Heart right ventricle (tissue), 16 donors: ENCODE measurements around the gene RALGAPA2. TPM values are rescaled to one million over a fixed set of nuclear protein-coding genes. Genes with fewer than 3 reads are reported as not detected.

Experiments used
- ATAC-seq, 8 donors: fragments of 200-7000 bp; cut with Tn5 transposase; one replicate each; pipeline ENCODE4 v1.9.1; 2020; ENCODE audit warnings: mild to moderate bottlenecking in 8 of 8, moderate library complexity in 8 of 8, moderate number of reproducible peaks in 1 of 8
- DNase-seq, 2 donors: peaks; one replicate each; pipeline ENCODE4 v3.0.0-alpha.2; 2020
- H3K27ac ChIP-seq, 10 donors: fragments of 200-600 bp; sonication (generic) in 2 of 10; one replicate each; pipeline versions ENCODE4 v1.5.0 to v1.8.0; 2020 to 2022; ENCODE audit warnings: mild to moderate bottlenecking in 3 of 10
- H3K27me3 ChIP-seq, 7 donors: fragments of 200-600 bp; one replicate each; pipeline ENCODE4 v1.8.0; 2021 to 2022; ENCODE audit warnings: mild to moderate bottlenecking in 2 of 7
- H3K36me3 ChIP-seq, 9 donors: fragments of 200-600 bp; sonication (generic) in 1 of 9; one replicate each; pipeline versions ENCODE4 v1.5.0 to v1.8.0; 2020 to 2022; ENCODE audit warnings: mild to moderate bottlenecking in 2 of 9
- H3K4me1 ChIP-seq, 9 donors: fragments of 200-600 bp; sonication (generic) in 1 of 9; one replicate each; pipeline versions ENCODE4 v1.5.0 to v1.8.0; 2020 to 2022; ENCODE audit warnings: mild to moderate bottlenecking in 4 of 9
- H3K4me3 ChIP-seq, 10 donors: fragments of 200-600 bp; sonication (generic) in 2 of 10; one replicate each; pipeline versions ENCODE4 v1.5.0 to v1.8.0; 2020 to 2022; ENCODE audit warnings: mild to moderate bottlenecking in 7 of 10, moderate library complexity in 2 of 10
- H3K9me3 ChIP-seq, 11 donors: fragments of 200-600 bp in 10 of 11; sonication (generic) in 2 of 11; one replicate each; pipeline versions ENCODE4 v1.5.0 to v1.8.0; 2013 to 2022; ENCODE audit warnings: mild to moderate bottlenecking in 2 of 11, control low read depth in 1 of 11, moderate library complexity in 1 of 11
- WGBS, 2 donors: extraction: QIAGEN DNeasy Blood & Tissue Kit; methylation state at CpG; one replicate each; pipeline ENCODE4 v1.1.7; 2013; ENCODE audit warnings: inconsistent platforms in 1 of 2; 5-methylcytosine and 5-hydroxymethylcytosine counted together
- intact Hi-C, 10 donors: fragments of 100-400 bp; cut with DNase I; formaldehyde crosslinking; loops; one replicate each; pipeline versions ENCODE4 v1.11.1 to v1.14.2; 2022
- polyA plus RNA-seq, 2 donors: library from polyadenylated mRNA; stranded (reverse); fragments of 200-250 nt; gene quantifications; one replicate each; pipeline ENCODE4 v1.2.3, GENCODE V29; 2013
- total RNA-seq, 10 donors: library from RNA; stranded (reverse); fragmentation: NEBNext Ultra II Directional in 3 of 10; extraction: Animal tissue kit (Norgen Biotek cat#: 25700) in 3 of 10; gene quantifications; one replicate each; pipeline versions ENCODE4 v1.2.1 to v1.2.4, GENCODE V29; 2021 to 2023
- TF ChIP-seq, protein P1 (sequence below), 9 donors: fragments of 200-600 bp; sonication (generic) in 2 of 9; IDR thresholded peaks; one replicate each; pipeline versions ENCODE4 v1.5.0 to v1.8.0; 2021 to 2022; ENCODE audit warnings: antibody characterized with exemption in 9 of 9, mild to moderate bottlenecking in 5 of 9, moderate library complexity in 1 of 9
- donor health status: Arrhythmogenic right ventricular cardiomyopathy.
- donor health status: ischemic (EF 13 %, LVEDD 7.1; RV severe dilation, severe dysfunction).
- donor health status: healthy with polysubstance abuse.
- donor health status: DM: no; HTN: yes; CAD: no.
- donor health status: DM: no; HTN: no; CAD: no.
- donor health status: ischemic (EF 25% LVEDD 6.9; RV normal size, moderate dysfunction).
- donor health status: ischemic (EF 25% LVEDD 5.7; RV mildly dilated, moderate dysfunction).
- donor health status: healthy.
- donor health status: DM: yes; HTN: yes; CAD: no.
- donor health status: Ischemic cardiomyopathy.
- donor health status: ischemic (EF 35%, LVEDD 5.7; RV mildly dilated, moderate dysfunction).
- donor health status: nonischemic (EF 11% LVEDD 7.7; RV severe dilation, severe dysfunction).
- donor health status: DM: yes; HTN: yes; CAD: no.
- donor health status: PGD.
- donor health status: ischemic (EF 29% LVEDD 5.4; RV normal size, mild dysfunction).
- donor health status: nonischemic (EF 23%, LVEDD 6.1; RV moderate dilation, normal function).

The RALGAPA2 gene
- total and polyA plus RNA-seq, 12 donors = 4.1 to 26.8 (median 18.2) TPM

DNA sequence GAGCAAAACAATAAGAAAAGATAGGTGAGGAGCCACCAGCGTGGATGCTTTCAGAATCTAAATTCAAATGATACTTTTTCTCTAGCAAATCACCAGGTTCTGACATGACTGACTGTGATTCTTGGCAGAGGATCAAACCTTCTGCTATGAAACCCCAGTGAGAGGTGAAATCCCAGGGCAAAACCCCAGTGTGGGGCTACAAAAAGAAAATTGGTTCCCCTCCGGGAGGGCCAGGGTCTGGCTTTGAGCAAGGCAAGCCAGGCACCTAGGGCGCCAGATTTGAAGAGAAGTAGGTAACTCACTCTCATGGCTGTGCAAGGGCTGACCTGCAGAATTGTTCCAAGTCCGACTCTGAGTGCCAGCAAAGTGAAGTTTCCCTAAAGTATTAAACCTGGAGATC is 20.2 kb upstream of the RALGAPA2 start:
- Histone ChIP-seq H3K4me1 (peaks cover 0 to 49% (median 22%) of the 10 kb centered on the region in 9 donors), H3K27me3 (no peaks in the 10 kb centered on the region), H3K4me3 (no peak overlapping the region), H3K27ac (peak overlapping the region in 9 of 10 donors; percentile 53 to 92 (median 80)), H3K36me3 (no peaks in the 10 kb centered on the region), H3K9me3 (no peaks in the 10 kb centered on the region)
- intact Hi-C loops = no loop called here
- ATAC-seq (peak in 1 of 8 donors; percentile 26), DNase-seq (no peak)
- TF ChIP-seq, protein P1, sequence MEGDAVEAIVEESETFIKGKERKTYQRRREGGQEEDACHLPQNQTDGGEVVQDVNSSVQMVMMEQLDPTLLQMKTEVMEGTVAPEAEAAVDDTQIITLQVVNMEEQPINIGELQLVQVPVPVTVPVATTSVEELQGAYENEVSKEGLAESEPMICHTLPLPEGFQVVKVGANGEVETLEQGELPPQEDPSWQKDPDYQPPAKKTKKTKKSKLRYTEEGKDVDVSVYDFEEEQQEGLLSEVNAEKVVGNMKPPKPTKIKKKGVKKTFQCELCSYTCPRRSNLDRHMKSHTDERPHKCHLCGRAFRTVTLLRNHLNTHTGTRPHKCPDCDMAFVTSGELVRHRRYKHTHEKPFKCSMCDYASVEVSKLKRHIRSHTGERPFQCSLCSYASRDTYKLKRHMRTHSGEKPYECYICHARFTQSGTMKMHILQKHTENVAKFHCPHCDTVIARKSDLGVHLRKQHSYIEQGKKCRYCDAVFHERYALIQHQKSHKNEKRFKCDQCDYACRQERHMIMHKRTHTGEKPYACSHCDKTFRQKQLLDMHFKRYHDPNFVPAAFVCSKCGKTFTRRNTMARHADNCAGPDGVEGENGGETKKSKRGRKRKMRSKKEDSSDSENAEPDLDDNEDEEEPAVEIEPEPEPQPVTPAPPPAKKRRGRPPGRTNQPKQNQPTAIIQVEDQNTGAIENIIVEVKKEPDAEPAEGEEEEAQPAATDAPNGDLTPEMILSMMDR (IDR thresholded peaks at IDR 0.05) = no peak
- 78% methylated on average over 4 of the region's 4 CpGs for WGBS, 2 donors

DNA sequence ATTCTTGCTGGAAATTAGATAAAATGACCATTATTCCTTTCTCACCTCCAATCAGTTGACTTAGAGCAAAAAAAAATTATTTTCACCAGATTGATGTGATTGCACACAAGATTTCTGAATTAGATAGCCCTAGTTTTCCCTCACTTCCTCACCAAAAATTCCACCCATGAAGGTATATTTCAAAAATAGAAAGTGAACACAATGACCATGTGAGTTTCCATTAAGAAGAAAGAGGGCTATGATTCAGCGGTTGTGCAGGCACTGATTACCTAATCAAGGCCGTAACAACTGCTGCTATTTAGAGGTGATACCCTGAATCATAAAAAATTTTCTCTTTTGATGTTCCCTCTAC is 19.5 kb upstream of the RALGAPA2 start:
- intact Hi-C loops = no loop called here

DNA sequence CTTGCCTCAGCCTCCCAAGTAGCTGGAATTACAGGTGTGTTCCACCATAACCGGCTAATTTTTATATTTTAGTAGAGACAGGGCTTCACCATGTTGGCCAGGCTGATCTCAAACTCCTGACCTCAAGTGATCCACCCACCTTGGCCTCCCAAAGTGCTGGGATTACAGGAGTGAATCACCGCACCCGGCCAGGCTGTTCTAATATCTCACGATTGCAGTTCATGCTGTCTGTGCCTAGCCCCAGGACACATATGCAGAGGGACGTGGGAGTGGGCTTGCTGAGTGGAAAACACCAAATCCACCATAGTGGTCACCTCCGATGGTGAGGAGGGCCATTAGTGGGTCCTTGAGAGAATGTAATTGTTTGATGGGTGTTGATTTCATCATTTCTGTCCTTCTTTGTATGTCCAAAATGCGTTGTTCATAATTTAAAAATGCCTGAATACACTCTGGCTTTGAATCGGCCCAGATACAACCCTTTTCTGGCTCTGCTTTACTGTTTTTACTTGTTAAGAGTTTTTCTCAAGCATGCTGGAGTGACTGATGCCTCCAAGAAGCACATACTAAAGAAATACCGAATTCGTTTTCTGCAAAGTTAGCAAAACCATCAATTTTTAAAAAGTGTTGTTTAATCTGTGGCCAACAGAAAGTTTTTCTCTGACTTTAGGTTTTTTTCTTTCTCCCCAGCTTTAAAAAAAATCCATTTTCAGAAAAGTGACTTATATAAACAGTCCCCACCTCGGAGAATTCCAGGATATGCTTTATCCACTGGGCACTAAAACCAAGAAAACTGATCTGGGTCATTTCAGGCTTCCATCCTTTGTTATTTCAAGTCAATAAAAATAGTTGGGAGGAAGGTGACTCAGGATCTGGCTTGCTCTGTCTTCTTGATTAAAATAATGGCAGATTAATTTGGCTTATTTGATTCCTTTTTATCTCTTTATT is 18.8 kb upstream of the RALGAPA2 start:
- TF ChIP-seq, protein P1 (IDR thresholded peaks at IDR 0.05) = no peak
- peak overlapping the region; percentile 33 to 92 (median 78) for H3K27ac ChIP-seq
- DNase-seq (peak in 1 of 2 donors; percentile 36), ATAC-seq (peak; percentile 58 to 91 (median 84))
- no peak overlapping the region for H3K4me3 ChIP-seq
- WGBS, 2 donors = 76 to 86% methylated on average over 11 of the region's 11 CpGs
- no peaks in the 10 kb centered on the region for H3K9me3 ChIP-seq
- H3K4me1 ChIP-seq = peaks cover 0 to 44% (median 22%) of the 10 kb centered on the region in 9 donors
- no peaks in the 10 kb centered on the region for H3K27me3 ChIP-seq
- intact Hi-C loops = no loop called here
- H3K36me3 ChIP-seq = no peaks in the 10 kb centered on the region

More for the DNA sequence above, 19.5 kb upstream of the RALGAPA2 start:
- no peak overlapping the region for H3K4me3 ChIP-seq
- no peaks in the 10 kb centered on the region for H3K27me3 ChIP-seq
- TF ChIP-seq, protein P1 (IDR thresholded peaks at IDR 0.05) = no peak
- peak overlapping the region in 9 of 10 donors; percentile 53 to 92 (median 80) for H3K27ac ChIP-seq
- H3K36me3 ChIP-seq = no peaks in the 10 kb centered on the region
- ATAC-seq (peak; percentile 68 to 96 (median 91)), DNase-seq (peak in 1 of 2 donors; percentile 38)
- peaks cover 0 to 46% (median 22%) of the 10 kb centered on the region in 9 donors for H3K4me1 ChIP-seq
- WGBS, 2 donors = 29 to 41% methylated on average over 2 of the region's 2 CpGs
- H3K9me3 ChIP-seq = no peaks in the 10 kb centered on the region

DNA sequence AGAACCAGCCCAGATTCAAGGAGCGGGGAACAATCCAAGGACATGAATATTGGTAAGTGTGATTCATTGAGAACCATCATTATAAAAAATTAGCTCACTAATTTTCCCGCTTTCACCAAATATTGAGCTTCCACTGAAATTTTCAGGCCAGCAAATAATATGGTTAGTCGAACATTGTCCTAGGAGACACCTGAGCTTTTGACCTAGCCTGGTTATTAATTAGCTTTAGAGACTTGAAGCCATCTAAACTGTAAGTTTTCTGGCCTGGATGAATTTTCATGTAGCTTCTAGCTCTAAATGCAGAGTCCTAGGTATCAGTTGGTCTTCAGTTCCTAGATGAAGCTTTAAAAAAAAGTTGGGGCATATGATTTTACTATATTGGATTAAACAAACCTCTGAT is 17.1 kb upstream of the RALGAPA2 start:
- TF ChIP-seq, protein P1 (IDR thresholded peaks at IDR 0.05) = no peak
- Histone ChIP-seq H3K36me3 (no peaks in the 10 kb centered on the region), H3K4me1 (peaks cover 0 to 39% (median 22%) of the 10 kb centered on the region in 9 donors), H3K9me3 (no peaks in the 10 kb centered on the region), H3K4me3 (no peak overlapping the region), H3K27ac (no peak overlapping the region), H3K27me3 (no peaks in the 10 kb centered on the region)
- no peak for ATAC-seq
- 93 to 95% methylated on average over 3 of the region's 3 CpGs for WGBS, 2 donors
- intact Hi-C loops = no loop called here
- no peak for DNase-seq
